DND-41 (cell line): ENCODE measurements around the gene DDX3Y.

ENCODE experiments used
- EZH2 ChIP-seq: IDR thresholded peaks from 3 replicates; pipeline ENCODE4 v1.6.1; 2012; ENCODE audit warnings: borderline replicate concordance, low read depth, mild to moderate bottlenecking, moderate library complexity, low read length, inconsistent platforms; ENCODE audit not compliant: severe bottlenecking
- TF ChIP-seq, protein P1 (sequence below): IDR thresholded peaks from 2 replicates; pipeline ENCODE4 v1.5.1; 2012; ENCODE audit warnings: borderline replicate concordance, low read length, moderate library complexity, mild to moderate bottlenecking; ENCODE audit not compliant: poor library complexity, severe bottlenecking; ENCODE audit errors: extremely low read depth

- TF ChIP-seq EZH2, result no peak
- TF ChIP-seq, protein P1, sequence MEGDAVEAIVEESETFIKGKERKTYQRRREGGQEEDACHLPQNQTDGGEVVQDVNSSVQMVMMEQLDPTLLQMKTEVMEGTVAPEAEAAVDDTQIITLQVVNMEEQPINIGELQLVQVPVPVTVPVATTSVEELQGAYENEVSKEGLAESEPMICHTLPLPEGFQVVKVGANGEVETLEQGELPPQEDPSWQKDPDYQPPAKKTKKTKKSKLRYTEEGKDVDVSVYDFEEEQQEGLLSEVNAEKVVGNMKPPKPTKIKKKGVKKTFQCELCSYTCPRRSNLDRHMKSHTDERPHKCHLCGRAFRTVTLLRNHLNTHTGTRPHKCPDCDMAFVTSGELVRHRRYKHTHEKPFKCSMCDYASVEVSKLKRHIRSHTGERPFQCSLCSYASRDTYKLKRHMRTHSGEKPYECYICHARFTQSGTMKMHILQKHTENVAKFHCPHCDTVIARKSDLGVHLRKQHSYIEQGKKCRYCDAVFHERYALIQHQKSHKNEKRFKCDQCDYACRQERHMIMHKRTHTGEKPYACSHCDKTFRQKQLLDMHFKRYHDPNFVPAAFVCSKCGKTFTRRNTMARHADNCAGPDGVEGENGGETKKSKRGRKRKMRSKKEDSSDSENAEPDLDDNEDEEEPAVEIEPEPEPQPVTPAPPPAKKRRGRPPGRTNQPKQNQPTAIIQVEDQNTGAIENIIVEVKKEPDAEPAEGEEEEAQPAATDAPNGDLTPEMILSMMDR, result peak; percentile 21
These were observed 23.4 kb downstream of the DDX3Y start for GRCh38 chrY:12928043-12928442.
